ENCODE measurements around the gene GPSM1.

DNA sequence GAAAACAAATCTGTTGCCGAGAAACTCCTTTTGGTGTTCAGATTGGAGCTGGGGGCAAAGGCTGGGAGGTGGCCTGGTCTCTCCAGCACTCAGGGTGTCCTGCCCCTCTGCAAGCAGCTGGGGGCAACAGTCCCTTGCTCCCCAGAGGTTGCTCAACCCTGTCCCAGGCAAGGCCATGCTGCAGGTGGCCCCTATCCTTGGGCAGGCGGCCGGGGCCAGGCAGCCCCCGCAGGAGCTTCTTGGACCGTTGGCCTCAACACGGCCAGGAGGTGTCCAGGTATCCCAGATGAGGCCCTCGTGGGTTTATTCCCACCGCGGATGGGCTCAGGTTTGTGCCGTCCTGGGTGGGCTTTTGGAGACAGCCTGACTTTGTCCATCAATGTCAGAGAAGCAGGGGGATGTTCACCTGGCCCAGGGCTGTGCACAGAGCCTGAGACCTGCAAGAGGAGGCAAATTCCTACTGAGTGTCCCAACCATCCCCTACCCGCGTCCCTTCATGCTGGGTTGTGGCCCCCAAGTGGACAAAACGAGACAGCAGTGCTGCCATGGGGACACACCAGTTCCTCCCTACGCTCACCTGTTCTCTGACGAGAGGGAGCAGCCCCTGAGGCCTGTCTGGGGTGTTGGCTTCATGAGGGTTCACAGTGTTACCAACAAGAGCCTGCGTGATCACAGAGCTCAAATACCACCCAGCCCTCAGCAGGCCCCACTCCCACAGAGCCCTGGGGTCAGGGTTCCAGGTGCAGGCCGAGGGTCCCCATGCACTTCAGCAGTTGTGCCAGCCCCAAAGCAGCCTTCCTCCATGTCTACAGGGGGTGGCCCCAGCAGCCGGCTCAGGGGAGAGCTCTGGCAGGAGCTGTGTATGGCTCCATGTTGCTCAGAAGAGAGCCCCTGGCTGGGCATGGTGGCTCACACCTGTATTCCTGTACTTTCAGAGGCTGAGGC lies 14.0 kb upstream of the GPSM1 start:
- no peak for TF ChIP-seq CTCF (conservative IDR thresholded peaks at IDR 0.05)
- no peak for TF ChIP-seq ZFX (IDR thresholded peaks at IDR 0.05)

Measured in C4-2B (cell line).